Duodenal mucosa (tissue), 2 donors: ENCODE data around the gene PLEKHA7.

Source experiments
- H3K27ac ChIP-seq: one replicate; pipeline ENCODE4 v1.7.0; 2013; ENCODE audit warnings: low read depth, low read length
- H3K27me3 ChIP-seq, 2 donors: one replicate each; pipeline ENCODE4 v1.7.0; 2013; ENCODE audit warnings: low read length in 2 of 2, control low read depth in 1 of 2; ENCODE audit not compliant: insufficient read depth in 2 of 2, control insufficient read depth in 1 of 2
- H3K36me3 ChIP-seq, 2 donors: one replicate each; pipeline ENCODE4 v1.7.0; 2013; ENCODE audit warnings: low read length in 2 of 2, control low read depth in 1 of 2; ENCODE audit not compliant: insufficient read depth in 2 of 2, control insufficient read depth in 1 of 2
- H3K4me1 ChIP-seq, 2 donors: one replicate each; pipeline ENCODE4 v1.7.0; 2013; ENCODE audit warnings: low read length in 2 of 2, control low read depth in 1 of 2; ENCODE audit not compliant: insufficient read depth in 2 of 2, control insufficient read depth in 1 of 2
- H3K4me3 ChIP-seq, 2 donors: one replicate each; pipeline ENCODE4 v1.7.0; 2013; ENCODE audit warnings: low read length in 2 of 2, low read depth in 1 of 2
- H3K9ac ChIP-seq, 2 donors: one replicate each; pipeline ENCODE4 v1.7.0; 2013; ENCODE audit warnings: low read length in 2 of 2, low read depth in 1 of 2
- H3K9me3 ChIP-seq, 2 donors: one replicate each; pipeline ENCODE4 v1.7.0; 2013; ENCODE audit warnings: low read length in 2 of 2, control low read depth in 1 of 2; ENCODE audit not compliant: control insufficient read depth in 1 of 2

The PLEKHA7 gene

DNA sequence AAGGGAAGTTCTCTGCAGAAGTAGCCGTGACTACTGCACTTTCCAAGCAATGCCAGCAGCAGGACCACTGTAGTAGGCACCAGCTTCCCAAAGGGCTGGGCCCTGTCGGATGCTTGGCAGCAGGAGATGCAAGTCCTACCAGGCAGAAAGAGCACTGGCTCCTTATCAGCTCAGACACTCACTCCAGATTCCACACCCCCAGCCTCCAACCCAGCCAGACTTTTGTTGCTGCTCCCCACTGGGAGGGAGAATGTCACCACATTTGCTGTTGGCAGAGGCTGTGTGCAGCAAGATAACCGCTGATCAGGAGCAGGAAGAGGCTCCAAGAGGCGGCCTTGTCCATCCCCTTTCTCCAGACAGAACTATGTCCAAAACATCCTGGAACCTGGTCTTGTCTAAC lies 157.0 kb downstream of the PLEKHA7 start:
- Histone ChIP-seq H3K36me3 (peaks cover 26 to 35% of the 10 kb centered on the region in 2 donors), H3K4me3 (no peak overlapping the region), H3K27ac (no peak overlapping the region), H3K9me3 (no peaks in the 10 kb centered on the region), H3K4me1 (no peaks in the 10 kb centered on the region), H3K27me3 (no peaks in the 10 kb centered on the region), H3K9ac (no peak overlapping the region)

DNA sequence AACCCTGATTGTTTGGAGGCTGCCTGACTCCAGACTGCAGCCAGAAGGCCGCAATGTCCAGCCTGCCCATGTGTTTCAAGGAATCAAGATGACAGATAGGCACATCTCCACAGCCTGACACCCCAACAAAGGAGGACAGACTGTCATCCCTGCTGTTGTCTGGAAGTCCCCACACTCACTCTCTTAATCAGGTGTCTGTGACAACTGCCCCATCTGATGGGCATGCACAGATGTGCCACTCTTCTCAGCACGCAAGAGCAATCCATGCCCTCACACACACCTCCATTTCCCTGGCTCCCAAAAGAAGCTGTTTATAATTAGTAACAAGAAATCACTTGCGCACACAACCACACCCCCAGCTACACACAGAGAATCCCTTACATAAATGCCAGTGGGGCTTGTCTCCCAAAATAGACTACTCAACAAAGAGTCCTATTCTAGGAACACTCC lies 158.2 kb downstream of the PLEKHA7 start:
- H3K9me3 ChIP-seq, result no peaks in the 10 kb centered on the region
- no peaks in the 10 kb centered on the region for H3K4me1 ChIP-seq
- H3K9ac ChIP-seq, result no peak overlapping the region
- H3K27ac ChIP-seq, result no peak overlapping the region
- H3K27me3 ChIP-seq, result no peaks in the 10 kb centered on the region
- H3K36me3 ChIP-seq, result peaks cover 32 to 45% of the 10 kb centered on the region in 2 donors
- H3K4me3 ChIP-seq, result no peak overlapping the region

DNA sequence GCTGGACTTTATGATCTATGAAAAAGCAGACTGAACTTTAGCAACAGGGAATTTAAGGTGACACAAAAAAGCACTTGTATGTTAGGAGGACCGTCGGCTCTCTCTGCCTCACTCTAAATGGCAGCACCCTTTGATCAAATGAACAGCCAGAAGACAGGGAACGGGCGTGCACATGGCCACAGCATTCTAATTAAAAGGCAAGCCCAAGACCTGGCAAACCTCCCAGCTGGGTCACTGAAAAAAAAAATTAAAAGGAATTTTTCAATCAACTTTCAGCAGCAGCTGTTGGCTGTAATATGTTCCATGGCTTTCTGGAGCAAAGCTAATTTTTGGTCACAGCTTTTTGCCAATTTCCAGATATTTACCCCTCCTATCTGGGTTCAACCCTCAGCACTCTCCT lies 159.2 kb downstream of the PLEKHA7 start:
- H3K27me3 ChIP-seq, result no peaks in the 10 kb centered on the region
- H3K36me3 ChIP-seq, result peaks cover 41 to 54% of the 10 kb centered on the region in 2 donors
- no peak overlapping the region for H3K27ac ChIP-seq

DNA sequence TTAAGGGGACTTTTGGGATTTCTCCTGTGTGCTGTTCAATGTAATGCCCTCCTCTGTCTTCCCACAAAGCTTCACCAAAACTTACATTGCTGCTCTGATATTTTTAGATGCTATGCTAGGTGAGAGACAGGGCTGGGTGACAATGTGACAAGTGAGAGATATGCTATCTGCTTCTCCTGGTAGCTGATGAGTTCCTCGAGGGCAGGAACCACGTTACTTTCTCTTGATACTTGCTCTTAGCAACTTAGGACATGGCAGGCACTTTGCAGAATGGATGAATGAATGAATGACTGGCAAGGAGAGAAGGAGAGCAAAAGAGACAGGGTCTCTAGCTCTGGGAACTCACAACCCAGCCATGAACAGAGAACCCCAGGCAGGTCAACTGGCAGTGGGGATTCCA lies 160.4 kb downstream of the PLEKHA7 start:
- Histone ChIP-seq H3K9me3 (no peaks in the 10 kb centered on the region), H3K4me1 (no peaks in the 10 kb centered on the region), H3K27ac (no peak overlapping the region), H3K36me3 (peaks cover 46 to 60% of the 10 kb centered on the region in 2 donors), H3K4me3 (no peak overlapping the region), H3K9ac (no peak overlapping the region), H3K27me3 (no peaks in the 10 kb centered on the region)

More for the DNA sequence above, 159.2 kb downstream of the PLEKHA7 start:
- Histone ChIP-seq H3K9ac (no peak overlapping the region), H3K4me3 (no peak overlapping the region), H3K9me3 (no peaks in the 10 kb centered on the region), H3K4me1 (no peaks in the 10 kb centered on the region)

DNA sequence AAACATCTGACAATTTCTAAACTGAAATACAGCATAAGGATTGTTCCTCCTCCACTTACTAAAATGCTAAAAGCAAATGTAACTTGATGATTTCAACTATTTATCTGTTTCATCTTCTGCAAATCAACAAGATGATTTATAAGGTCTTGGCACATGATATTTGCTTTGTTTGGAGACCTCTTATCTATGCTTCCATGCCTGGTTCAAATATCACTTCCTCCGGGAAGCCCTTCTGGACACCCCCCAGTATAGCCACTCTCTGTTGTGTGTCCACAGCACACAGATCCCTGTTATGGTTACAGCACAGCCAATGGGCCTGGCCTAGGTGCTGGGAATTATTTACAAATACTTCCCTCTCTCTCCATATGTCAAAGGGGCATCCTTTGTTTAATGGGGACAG lies 160.9 kb downstream of the PLEKHA7 start:
- H3K9me3 ChIP-seq, result no peaks in the 10 kb centered on the region
- H3K27me3 ChIP-seq, result no peaks in the 10 kb centered on the region
- no peak overlapping the region for H3K27ac ChIP-seq
- H3K36me3 ChIP-seq, result peaks cover 46 to 60% of the 10 kb centered on the region in 2 donors
- H3K9ac ChIP-seq, result no peak overlapping the region
- H3K4me1 ChIP-seq, result no peaks in the 10 kb centered on the region
- no peak overlapping the region for H3K4me3 ChIP-seq

DNA sequence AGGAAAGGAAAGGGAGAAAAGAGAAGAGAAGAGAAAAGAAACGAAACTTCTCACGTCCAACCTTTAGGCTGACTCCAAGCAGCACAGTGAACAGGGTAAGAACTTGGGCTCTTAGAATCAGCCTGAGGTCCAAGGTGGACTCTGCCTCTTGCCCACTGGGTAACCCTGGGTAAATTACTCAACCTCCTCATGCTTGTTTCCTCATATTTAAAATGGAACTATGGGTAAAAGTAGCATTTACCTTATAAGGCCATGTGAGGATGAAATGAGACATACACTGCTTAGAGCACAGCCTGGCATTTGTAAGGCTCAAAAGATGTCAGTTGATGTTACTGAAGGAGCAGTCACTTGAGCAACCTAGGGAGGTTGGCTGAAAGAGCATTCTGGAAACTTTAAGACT lies 167.9 kb downstream of the PLEKHA7 start:
- Histone ChIP-seq H3K9me3 (no peaks in the 10 kb centered on the region), H3K27ac (no peak overlapping the region), H3K4me3 (no peak overlapping the region), H3K36me3 (peaks cover 28 to 38% of the 10 kb centered on the region in 2 donors), H3K9ac (no peak overlapping the region), H3K27me3 (no peaks in the 10 kb centered on the region), H3K4me1 (peaks cover 7 to 13% of the 10 kb centered on the region in 2 donors)

DNA sequence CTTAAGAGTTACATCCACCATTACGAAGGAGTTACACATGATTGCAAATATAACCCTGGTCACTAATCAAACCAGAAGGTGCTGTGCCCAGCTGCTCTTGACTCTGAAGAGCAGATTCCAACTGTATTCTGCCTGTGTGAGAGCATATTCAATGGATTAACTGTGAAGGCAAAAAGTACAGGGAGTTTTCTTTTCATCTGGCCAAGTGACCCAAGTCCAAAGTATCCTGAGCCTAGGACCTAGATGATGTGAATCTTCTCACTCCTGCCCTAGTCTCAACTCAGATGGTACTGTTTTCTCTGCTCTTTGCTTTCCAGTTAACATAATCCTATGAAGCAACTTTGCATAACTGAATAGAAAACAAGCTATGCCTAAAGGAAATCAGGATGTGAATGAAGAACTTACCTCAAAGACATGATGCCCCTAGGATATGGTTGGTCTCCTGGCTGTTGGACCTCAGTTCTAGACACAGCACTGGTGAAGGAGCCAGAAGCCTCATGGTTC lies 169.9 kb downstream of the PLEKHA7 start:
- Histone ChIP-seq H3K9me3 (no peaks in the 10 kb centered on the region), H3K4me1 (peaks cover 7 to 13% of the 10 kb centered on the region in 2 donors), H3K36me3 (peaks cover 22 to 36% of the 10 kb centered on the region in 2 donors)

DNA sequence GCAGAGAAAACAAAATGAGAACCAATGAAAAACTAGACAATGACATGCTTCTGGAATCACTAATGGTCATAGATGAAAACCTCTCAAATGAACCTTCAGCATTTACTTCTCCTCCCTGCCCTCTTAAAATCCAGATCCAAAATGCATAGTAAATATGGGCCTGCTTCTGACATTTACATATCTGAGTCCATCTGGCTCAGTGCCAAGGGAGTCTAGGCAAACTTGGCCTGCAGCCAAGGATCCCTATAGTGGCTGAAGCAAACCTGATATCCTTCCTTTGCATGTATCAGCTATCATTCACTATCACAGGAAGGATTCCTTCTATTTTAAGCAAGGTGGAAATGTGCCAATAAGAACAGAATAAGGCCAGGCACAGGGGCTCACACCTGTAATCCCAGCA lies 170.9 kb downstream of the PLEKHA7 start:
- peaks cover 22 to 38% of the 10 kb centered on the region in 2 donors for H3K36me3 ChIP-seq
- H3K9me3 ChIP-seq, result no peaks in the 10 kb centered on the region
- H3K27me3 ChIP-seq, result no peaks in the 10 kb centered on the region
- peaks cover 7 to 13% of the 10 kb centered on the region in 2 donors for H3K4me1 ChIP-seq
- H3K9ac ChIP-seq, result no peak overlapping the region
- no peak overlapping the region for H3K27ac ChIP-seq
- H3K4me3 ChIP-seq, result no peak overlapping the region

More for the DNA sequence above, 169.9 kb downstream of the PLEKHA7 start:
- Histone ChIP-seq H3K9ac (no peak overlapping the region), H3K27ac (no peak overlapping the region), H3K4me3 (no peak overlapping the region), H3K27me3 (no peaks in the 10 kb centered on the region)

DNA sequence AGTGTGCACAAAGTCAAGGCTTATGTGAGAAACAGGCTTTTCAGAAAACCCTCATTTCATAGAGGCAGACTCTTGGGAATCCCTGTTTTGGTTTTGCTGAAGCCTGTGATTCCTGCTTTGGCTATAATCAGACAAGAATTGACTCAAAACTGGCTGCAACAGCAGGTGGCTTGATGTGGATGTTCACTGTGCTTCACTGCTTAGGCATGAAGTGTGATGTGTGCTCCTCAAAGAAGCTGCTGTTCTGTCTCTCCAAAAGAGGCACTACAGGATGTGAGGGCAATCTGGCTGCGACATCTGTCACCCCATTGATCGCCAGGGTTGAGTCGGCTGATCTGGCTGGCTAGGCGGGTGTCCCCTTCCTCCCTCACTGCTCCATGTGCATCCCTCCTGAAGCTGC lies 172.2 kb downstream of the PLEKHA7 start:
- Histone ChIP-seq H3K27ac (no peak overlapping the region), H3K9ac (no peak overlapping the region), H3K27me3 (no peaks in the 10 kb centered on the region), H3K36me3 (peaks cover 20 to 44% of the 10 kb centered on the region in 2 donors), H3K4me1 (peaks cover 7 to 13% of the 10 kb centered on the region in 2 donors), H3K4me3 (no peak overlapping the region), H3K9me3 (no peaks in the 10 kb centered on the region)

DNA sequence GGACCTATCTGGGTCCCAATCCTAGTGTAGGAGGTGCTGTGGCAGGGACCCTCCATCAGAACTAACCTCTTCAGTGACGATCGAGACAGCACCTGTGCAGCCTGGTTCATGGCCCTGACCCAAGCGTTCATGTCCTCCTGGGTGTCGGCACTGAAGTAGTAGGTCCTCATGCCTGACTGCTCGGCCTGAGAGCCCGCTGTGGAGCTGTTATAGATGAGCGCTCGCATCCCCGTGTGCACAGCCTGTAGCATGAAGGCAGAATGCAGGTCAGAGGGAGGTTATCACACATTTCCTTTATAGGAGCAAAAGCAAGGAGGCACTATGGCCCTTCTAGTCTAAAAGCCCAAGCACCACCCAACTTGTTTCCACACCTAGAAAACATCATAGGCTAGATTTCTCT lies 172.7 kb downstream of the PLEKHA7 start:
- H3K27ac ChIP-seq, result no peak overlapping the region
- no peak overlapping the region for H3K9ac ChIP-seq
- H3K27me3 ChIP-seq, result no peaks in the 10 kb centered on the region
- peaks cover 20 to 44% of the 10 kb centered on the region in 2 donors for H3K36me3 ChIP-seq
- H3K9me3 ChIP-seq, result no peaks in the 10 kb centered on the region
- no peak overlapping the region for H3K4me3 ChIP-seq
- H3K4me1 ChIP-seq, result peaks cover 7 to 13% of the 10 kb centered on the region in 2 donors
